Skeletal muscle tissue (tissue), 4 donors: ENCODE measurements around the gene ZNF513. TPM values are rescaled to one million over a fixed set of nuclear protein-coding genes. Genes with fewer than 3 reads are reported as not detected.

Source experiments
- H3K27ac ChIP-seq: one replicate; pipeline ENCODE4 v1.7.0; 2013; ENCODE audit warnings: mild to moderate bottlenecking, low read depth, low read length, inconsistent platforms
- H3K27me3 ChIP-seq, 3 donors: one replicate each; pipeline ENCODE4 v1.7.0; 2013; ENCODE audit warnings: low read length in 3 of 3; ENCODE audit not compliant: control insufficient read depth in 3 of 3, insufficient read depth in 3 of 3
- H3K36me3 ChIP-seq, 3 donors: one replicate each; pipeline ENCODE4 v1.7.0; 2013; ENCODE audit warnings: low read length in 3 of 3; ENCODE audit not compliant: control insufficient read depth in 3 of 3, insufficient read depth in 3 of 3
- H3K4me1 ChIP-seq, 3 donors: one replicate each; pipeline ENCODE4 v1.7.0; 2013; ENCODE audit warnings: low read length in 3 of 3, mild to moderate bottlenecking in 3 of 3; ENCODE audit not compliant: control insufficient read depth in 3 of 3, insufficient read depth in 3 of 3
- H3K4me3 ChIP-seq, 3 donors: one replicate each; pipeline ENCODE4 v1.7.0; 2013; ENCODE audit warnings: low read length in 3 of 3
- H3K9ac ChIP-seq, 3 donors: one replicate each; pipeline ENCODE4 v1.7.0; 2013; ENCODE audit warnings: low read length in 3 of 3, mild to moderate bottlenecking in 3 of 3, moderate library complexity in 2 of 3, low read depth in 1 of 3
- H3K9me3 ChIP-seq, 3 donors: one replicate each; pipeline ENCODE4 v1.7.0; 2013; ENCODE audit warnings: low read length in 3 of 3; ENCODE audit not compliant: control insufficient read depth in 3 of 3
- total RNA-seq: library from RNA; depleted of rRNA; stranded (reverse); fragments of >200 nt; gene quantifications from one replicate; pipeline ENCODE4 v1.2.3, GENCODE V29; 2014
- donor health status: Osteomylitis.

Gene ZNF513
- total RNA-seq, 1 donor from 2014 or later, result 7.3 TPM

GRCh38 chr2:27335311-27335710 is 45.2 kb downstream of the ZNF513 start:
- Histone ChIP-seq H3K4me3 (no peak overlapping the region), H3K27me3 (no peaks in the 10 kb centered on the region), H3K27ac (no peak overlapping the region), H3K9me3 (no peaks in the 10 kb centered on the region), H3K36me3 (peaks cover 43 to 63% (median 55%) of the 10 kb centered on the region in 3 donors), H3K9ac (no peak overlapping the region), H3K4me1 (no peaks in the 10 kb centered on the region)

Other genes with a start within 250 kb of the ZNF513 start
- 14.1 TPM for gene PREB, start 246.1 kb downstream of the ZNF513 start, total RNA-seq
- gene PRR30, start 241.3 kb downstream of the ZNF513 start, total RNA-seq, result not detected
- gene TCF23, start 231.7 kb downstream of the ZNF513 start, total RNA-seq, result 0.52 TPM
- gene ATRAID, start 168.7 kb downstream of the ZNF513 start, total RNA-seq, result 172 TPM
- 7.8 TPM for gene SLC5A6, start 168.5 kb downstream of the ZNF513 start, total RNA-seq
- gene CAD, start 163.4 kb downstream of the ZNF513 start, total RNA-seq, result 28.2 TPM
- 0.52 TPM for gene SLC30A3, start 117.7 kb downstream of the ZNF513 start, total RNA-seq
- gene DNAJC5G, start 105.3 kb downstream of the ZNF513 start, total RNA-seq, result under 0.01 TPM
- gene TRIM54, start 98.3 kb downstream of the ZNF513 start, total RNA-seq, result 60.0 TPM
- 1.0 TPM for gene UCN, start 72.3 kb downstream of the ZNF513 start, total RNA-seq
- gene MPV17, start 57.6 kb downstream of the ZNF513 start, total RNA-seq, result 23.0 TPM
- gene GTF3C2, start 24.0 kb downstream of the ZNF513 start, total RNA-seq, result 24.0 TPM
- gene EIF2B4, start 10.4 kb downstream of the ZNF513 start, total RNA-seq, result 18.3 TPM
- gene SNX17, start 10.1 kb downstream of the ZNF513 start, total RNA-seq, result 81.9 TPM
- 42.8 TPM for gene PPM1G, start 28.9 kb upstream of the ZNF513 start, total RNA-seq
- gene NRBP1, start 47.9 kb upstream of the ZNF513 start, total RNA-seq, result 81.4 TPM
- gene KRTCAP3, start 61.6 kb upstream of the ZNF513 start, total RNA-seq, result not detected
- 21.4 TPM for gene IFT172, start 109.0 kb upstream of the ZNF513 start, total RNA-seq
- gene FNDC4, start 114.5 kb upstream of the ZNF513 start, total RNA-seq, result 5.2 TPM
- gene GCKR, start 116.1 kb upstream of the ZNF513 start, total RNA-seq, result not detected
- 23.5 TPM for gene ZNF512, start 202.3 kb upstream of the ZNF513 start, total RNA-seq
- gene CCDC121, start 248.3 kb upstream of the ZNF513 start, total RNA-seq, result 6.3 TPM
- gene GPN1, start 248.3 kb upstream of the ZNF513 start, total RNA-seq, result 30.3 TPM